GM20431 (cell line): ENCODE data around the gene NOL4L.
"Not testable (repeated sequence)": the region's sequence is repeated elsewhere in the genome, so short reads cannot be mapped to it uniquely, and the experiment has no call there.

ENCODE experiments used
- in situ Hi-C: fragments of 300-500 bp; cut with MseI, MboI; formaldehyde crosslinking; loops from one replicate; pipeline ENCODE4 v1.15.0; 2020; ENCODE audit warnings: low sequenced_read_pairs; ENCODE audit not compliant: unreplicated experiment

NOL4L gene

DNA sequence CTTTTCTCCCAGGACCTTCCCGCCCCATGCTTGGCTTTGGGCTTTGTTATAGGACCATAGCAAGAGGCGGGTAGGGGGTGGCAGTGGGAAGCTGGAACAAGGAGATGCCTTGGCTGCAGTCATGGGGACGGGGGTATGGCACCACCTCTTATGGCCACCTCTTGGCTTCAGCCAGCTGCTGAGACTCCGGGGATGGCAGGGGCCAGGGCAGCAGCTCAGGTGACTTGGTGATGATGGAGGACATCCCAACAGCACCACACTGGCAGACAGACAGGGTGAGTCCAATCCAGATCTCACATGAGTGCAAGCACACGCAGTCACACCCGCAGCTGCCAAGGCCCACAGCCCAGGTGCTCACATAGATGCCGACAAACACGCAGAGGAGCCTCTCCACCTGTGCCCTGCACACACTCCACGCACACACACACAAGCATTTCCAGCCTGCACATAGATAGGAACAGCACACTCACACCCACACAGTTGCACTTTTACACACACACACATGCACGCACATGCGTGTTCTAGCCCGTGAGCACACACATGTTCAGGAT is 6.2 kb downstream of the NOL4L start:
- in situ Hi-C loops: no loop called here

DNA sequence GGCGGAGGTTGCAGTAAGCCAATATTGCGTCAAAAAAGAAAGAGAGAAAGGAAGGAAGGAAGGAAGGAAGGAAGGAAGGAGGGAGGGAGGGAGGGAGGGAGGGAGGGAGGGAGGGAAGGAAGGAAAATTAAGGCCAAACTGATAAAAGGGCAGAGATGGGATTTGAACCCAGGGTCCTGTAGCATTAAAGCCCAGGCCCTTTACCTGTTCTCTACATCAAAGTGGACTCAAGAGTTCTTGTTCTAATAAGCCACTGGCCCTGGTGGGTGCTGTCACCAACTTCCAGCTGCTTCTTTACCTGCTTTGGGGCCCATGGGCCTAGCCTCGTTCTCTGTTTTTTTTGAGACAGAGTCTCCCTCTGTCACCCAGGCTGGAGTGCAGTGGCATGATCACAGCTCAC is 7.1 kb downstream of the NOL4L start:
- in situ Hi-C loops: not testable (repeated sequence)

DNA sequence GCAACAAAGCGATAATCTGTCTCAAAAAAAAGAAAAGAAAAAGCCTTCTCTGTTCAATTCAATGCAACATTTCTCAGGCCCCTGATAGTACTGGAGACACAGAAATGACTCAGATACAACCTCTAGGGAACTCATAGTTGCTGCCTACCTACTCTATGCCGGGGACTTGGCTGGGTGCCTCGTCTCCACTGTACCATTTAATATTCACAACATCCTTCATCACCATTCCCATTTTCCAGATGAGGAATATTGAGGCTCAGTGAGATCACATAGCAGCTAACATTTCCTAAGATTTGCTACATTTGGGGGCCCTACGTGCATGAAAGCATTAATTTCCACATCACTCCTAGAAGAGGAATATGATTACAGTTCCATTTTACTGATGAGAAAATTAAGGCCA is 7.5 kb downstream of the NOL4L start:
- in situ Hi-C loops: no loop called here

DNA sequence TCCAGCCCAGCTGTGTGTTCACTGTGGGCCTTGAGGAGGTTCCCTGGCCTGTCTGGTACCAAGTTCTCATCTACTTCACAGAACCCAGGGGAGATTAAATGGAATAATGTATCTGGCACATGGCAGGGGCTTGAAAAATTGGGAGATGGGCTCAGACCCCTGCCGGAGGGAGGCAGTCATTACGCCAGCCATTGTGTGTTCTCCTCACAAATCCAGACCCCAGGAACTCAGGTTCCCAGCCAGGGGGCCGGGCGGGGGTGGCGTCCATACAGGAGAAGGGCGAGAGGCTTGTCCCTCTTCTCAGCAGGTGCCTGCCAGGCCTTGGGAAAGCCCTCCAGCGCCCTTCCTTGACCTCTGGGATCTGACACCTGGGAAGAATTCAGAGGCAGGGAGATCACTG is 8.1 kb downstream of the NOL4L start:
- in situ Hi-C loops: no loop called here

DNA sequence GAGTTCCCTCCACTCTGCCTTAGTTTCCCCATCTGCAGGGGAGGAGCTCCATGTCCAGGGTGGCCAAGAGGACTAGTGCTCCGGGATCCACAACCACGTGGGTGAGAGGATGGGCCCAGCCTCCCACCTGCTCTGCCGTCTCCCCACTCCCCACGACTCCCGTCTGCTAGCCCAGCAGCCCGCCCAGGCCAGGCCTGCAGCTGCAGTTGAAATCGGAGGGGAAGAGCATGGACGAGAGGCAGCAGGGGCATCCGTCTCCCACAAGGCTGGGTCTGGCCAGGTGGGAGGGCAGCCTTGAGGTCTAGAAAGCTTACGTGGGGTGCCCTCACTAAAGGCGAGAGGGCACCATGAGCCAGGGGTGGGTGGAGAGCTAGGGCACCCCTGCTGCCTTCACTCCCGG is 8.6 kb downstream of the NOL4L start:
- in situ Hi-C loops: no loop called here

DNA sequence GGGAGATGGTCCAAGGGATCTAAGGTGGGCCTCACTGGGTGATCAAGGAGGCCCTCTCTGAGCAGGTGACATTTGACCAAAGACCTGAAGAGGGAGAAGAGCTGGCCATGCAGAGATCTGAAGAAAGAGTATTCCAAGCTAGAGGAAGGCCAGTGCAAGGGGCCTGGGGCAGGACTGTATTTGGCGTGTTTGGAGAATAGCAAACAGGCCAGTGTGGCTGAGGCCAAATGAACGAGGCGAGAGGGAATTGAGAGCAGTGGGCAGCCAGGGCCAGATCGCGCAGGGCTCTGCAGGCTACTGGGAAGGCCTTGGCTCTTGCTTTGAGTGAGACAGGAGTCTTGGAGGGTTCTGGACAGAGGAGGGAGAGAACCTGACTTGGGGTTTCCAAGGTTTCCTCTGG is 9.3 kb downstream of the NOL4L start:
- in situ Hi-C loops: no loop called here

DNA sequence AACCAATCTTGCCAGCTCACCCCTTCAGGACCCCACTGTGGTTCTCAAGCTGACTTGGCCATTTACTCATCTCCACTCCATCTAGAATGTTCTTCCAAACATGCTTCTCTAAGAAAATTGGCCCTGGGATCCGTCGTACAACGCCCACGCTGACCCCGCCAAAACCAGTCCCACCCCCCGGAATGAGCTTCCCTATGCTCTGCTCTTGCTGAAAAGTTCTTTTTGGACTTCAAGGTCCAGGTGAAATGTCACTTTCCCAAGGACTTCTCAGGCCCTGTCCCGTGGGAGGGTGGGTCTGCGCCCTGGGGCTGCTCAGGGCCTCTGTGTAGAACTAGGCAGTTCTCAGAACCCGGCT is 9.9 kb downstream of the NOL4L start:
- in situ Hi-C loops: no loop called here

DNA sequence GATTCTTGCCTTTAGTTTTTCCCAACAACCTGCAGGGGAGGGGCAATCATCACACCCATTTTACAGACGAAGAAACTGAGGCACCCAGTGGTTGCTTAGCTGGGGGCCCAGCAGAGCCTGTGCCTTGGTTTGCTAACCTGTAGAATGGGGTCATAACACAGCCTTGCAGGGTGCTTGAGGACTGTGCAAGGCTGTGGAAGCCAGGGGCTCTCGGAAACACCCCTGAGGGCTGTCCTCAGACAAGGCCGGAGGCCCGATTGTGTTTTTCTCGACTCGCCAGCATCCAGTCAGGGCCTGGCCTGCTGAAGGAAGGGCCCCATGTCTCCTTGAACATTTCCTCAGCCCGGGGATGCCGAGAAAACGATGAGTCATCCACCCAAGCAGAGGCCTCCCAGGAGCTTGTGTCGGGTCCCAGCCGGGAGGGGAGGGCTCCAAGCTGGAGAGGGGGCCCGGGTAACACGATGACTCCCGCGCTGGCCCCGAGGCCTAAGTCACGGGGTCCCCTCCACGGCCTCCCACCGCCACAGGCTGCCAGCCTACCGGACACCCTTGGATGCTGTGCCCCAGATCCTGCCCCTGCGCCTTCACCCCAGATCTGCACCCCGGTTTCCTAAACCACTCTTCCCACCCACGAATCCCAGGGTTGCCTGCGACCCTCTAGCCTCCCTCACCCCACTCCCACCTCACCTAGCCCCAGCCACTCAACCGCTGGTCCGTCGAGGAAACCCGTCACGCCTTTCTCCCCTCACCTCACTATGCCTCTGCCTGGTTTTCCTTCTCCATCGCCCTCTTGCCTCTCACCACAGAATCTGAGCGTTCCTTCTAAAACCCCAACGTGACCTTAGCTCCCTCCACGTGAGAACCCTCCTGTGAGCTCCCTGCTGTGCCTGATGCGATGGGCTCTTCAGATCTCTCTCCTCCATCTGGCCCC is 10.6 kb downstream of the NOL4L start:
- in situ Hi-C loops: no loop called here

DNA sequence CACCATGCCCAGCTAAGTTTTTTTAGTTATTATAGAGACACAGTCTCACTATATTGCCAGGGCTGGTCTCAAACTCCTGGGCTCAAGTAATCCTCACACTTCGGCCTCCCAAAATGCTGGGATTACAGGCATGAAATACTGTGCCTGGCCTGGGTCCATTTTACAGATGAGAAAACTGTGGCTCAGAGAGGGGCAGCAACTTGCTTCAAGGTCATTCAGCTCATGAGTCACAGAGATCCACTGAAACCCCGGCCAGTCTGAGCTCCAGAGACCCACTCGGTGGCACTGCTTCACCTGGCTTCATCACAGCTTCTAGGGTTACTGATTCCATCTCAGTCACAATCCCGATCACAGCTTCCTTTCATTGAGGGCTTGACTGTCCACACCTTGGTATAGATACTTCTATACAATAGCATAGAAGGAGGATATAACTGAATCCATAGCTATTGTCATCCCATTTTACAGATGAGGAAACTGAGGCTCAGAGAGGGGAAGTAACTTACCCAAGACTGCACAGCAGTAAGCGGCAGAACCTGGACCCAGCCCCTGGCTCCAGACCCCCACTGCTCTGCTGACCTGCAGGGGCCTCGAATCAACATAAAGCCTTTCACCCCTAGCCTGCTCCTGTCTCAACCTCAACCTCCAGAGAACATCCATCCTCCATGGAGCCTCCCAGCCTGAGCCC is 11.8 kb downstream of the NOL4L start:
- in situ Hi-C loops: no loop called here

DNA sequence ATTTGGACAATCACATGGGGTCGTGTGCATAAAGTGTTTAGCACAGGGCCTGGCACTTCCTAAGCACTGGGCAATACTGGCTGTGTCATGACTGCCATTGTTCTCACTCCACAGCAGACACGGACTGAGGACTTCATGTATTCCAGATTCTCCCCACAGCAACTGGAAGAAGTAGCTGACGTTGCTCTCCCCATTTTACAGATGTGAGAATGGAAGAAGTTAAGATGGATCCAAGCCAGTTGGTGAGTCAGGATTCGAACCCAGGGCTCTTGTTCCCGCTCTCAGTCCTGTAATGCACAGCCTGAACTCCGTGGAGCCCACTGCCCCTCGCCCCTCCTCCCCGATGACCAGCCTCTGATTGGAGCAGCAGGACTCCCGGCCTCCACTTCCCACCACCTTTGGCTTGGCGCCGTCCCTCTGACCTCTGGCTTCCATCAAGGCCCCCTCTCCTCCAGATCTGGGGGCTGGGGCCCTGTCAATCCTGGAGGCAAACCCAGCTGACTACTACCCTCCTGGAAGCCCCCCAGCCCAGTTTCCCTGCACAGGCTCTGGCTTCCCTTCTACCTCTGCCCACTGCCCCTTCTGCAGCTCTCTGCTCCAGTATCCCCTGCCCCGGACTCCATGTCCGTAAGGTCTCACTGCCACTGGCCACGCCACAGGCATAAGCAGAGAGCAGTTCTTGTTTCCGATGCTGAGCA is 12.7 kb downstream of the NOL4L start:
- in situ Hi-C loops: no loop called here

DNA sequence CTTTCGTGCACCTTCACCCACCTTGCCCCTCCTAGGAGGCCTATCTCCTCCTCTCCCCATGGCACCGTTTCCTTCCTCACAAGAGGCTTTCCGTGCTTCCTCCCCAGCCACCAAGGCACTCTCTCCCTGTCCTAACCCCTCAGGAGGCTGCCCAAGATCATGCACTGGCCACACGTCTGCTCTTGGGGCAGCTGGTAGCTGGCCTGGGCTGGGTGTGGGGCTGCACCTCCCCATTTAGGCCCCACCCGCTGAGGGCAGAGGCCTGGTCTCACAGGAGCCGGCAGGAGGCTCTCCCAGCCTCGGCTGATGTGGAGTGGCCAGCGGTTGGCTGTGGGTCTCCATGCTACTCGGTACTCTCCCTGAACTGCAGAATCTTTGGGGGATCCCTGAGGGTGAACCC is 13.6 kb downstream of the NOL4L start:
- in situ Hi-C loops: no loop called here

DNA sequence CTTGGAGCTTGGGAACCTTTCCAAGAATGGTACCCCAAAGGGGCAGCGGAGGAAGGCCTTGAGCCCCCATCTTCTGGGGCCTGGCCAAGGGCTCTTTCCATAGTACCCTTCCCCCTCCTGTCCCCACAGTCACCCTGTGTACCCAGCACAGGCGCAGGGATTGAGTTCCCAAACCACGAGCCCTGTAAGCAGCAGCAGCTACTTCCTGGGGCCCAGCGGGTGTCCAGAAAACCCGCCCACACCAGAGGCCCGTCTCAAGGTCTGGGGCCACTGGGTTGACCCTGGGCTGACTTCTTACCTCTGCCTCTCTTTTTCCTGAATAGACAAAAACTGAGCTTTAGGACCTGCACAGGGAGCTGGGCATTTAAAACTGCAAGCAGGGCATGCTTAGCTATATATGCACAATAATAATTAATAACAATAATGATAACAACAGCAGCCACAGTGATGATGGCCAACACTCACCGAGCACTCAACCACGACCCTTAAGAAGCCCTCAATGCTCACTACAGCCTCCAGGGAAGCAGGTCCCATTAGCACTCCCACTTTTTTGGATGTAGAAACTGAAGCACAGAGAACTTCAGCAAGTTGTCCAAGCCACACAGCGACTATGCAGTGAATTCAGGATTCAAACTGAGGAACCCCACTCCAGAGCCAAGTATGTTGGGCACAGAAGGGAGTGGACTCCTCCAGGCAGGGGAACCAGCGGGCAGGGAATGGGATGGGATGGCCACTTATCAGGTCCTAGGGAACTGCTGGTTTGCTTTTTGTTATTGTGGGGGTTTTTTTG is 14.5 kb downstream of the NOL4L start:
- in situ Hi-C loops: no loop called here

DNA sequence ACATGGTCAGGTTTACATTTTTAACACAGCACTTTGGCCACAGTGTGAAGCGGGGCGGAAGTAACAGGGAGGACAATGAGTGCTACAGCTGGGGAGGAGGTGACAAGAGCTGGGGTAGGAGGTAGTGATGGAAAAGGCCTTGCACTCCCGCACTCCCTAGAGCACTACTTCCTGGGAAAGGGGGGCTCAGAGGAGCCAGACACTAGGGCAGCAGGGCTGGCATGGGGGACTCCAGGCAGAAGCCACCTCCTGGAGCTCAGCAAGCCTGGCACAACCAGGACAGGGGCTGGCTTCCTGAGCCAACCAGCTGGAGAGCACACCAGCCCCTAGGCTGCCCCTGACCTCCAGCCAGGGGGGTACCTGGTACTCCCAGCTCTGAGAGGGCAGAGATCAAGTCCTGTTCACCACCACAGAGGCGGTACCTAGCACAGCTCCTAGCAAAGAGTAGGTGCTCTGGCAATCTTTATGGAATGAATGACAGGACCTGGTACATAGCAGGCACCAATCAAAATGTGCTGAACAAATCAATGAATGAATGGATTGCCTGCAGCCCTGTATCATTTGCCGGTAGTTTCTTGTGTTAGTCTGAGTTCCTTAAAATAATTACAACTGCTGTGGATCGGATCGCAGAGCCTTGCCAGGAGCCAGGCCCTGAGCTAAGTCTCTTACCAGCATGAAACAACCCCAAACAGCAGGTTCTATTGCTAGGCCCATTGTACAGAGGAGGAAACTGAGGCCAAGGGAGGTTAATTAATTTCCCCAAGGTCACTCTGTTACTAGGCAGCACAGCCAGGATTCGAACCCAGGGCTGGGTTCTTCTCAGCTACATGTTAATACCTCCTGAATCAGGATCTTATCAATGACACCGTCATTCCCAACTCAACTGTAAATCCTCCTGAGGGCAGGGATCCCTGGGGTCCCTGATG is 15.5 kb downstream of the NOL4L start:
- in situ Hi-C loops: no loop called here

DNA sequence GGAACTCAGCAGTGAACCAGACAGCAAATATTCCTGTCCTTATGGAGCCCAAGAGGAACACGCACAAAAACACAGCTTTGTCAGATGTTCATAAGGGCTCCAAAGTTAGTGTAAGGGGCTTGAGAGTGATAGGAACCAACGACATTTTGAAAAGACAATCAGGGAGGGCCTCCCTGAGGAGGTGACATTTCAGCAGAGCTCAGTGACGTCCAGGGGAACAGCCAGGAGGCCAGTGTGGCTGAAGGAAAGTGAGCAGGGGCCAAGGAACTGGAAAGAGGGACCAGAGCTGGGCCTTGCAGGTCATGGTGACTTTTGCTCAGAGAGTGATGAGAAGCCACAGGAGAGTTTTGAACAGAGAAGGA is 16.1 kb downstream of the NOL4L start:
- in situ Hi-C loops: no loop called here

DNA sequence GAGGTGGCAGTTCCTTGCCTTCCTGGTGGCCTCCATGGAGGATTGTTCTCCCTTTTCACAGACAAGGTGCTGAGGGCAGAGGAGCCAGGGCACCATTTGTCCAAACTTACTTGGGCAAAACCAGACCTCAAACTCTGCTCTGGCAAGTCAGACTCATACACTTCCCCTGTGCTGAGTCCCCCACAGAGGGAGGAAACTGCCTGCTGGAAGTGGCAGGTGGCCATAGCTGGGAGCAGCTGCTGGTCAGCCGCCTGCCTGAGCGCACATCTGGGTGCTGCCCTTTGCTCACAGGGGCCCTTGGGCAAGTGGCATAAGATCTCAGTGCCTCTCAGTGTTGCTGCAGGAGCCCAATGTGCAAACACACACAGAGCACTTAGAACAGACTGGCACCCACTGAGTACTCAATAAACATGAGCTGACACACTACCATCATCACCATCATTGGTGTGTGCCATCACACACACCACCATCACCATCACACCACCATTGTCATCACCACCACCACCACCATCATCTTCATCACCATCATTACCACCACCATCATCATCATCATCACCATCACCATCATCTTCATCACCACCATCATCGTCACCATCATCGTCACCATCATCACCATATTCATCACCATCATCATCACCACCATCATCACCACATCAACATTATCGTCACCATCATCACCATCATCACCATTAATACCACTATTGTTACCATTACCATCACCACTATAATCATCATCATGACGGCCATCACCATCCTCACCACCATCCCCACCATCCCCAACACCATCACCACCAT is 17.6 kb downstream of the NOL4L start:
- in situ Hi-C loops: no loop called here

DNA sequence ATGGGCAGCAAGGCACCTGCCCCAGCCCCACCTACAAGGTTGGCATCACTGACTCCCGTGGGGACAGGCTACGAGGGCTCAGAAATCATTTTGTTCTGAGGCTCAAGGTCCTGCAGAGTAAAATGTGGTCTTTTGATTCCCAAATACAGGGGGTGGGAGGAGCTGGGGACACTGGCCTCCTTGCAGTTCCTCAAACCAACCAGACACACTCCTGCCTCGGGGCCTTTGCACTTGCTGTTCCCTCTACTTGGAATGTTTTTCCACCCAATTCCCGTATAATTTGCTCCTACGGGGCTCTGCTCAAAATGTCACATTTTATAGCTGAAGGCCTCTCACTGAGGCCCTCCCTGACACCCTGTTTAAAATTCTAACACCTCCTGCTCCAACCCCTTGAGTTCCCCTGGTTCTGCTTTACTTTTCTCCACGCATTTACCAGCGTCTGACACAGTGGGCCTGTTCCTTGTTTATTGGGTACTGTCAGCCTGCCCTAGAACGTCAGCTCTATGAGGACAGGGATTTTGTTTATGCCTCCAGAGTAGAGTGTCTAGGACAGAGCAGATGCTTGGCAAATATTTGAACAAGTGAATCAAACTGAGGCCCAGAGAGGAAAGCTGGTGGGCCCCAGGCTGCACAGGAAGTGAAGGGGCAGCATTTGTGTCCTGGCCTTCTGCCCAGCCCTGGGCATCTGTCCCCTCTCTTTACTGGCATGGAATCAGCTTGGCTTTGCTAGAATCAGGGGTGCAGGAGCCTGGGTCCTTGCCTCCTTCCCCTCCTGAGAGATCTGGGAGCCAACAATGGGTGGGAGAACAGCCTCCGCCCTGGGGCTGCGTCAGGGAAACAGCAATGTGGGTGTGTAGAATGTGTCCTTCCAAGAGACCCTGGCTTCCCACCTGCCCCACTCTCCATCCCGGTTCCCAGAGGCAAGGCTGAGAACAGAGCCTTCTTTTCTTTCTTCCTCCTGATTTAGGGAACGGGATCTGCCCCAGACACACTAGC is 18.5 kb downstream of the NOL4L start:
- in situ Hi-C loops: no loop called here

DNA sequence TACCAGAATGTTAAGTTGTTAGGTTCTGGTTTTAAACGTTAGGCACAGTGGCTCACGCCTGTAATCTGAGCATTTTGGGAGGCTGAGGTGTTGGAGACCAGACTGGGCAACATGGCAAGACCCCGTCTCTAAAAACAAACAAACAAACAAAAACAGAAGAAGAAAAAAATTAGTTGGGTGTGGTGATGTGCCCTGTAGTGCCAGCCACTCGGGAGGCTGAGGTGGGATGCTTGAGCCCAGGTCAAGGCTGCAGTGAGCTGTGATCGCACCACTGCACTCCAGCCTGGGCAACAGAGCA is 19.4 kb downstream of the NOL4L start:
- in situ Hi-C loops: no loop called here
